Adipocyte (in vitro differentiated cells): ENCODE results near the gene MYL4.
"Not testable (repeated sequence)": the region's sequence is repeated elsewhere in the genome, so short reads cannot be mapped to it uniquely, and the experiment has no call there.

Experiments
- DNase-seq: peaks from one replicate; pipeline ENCODE4 v3.0.0-alpha.2; 2015; ENCODE audit warnings: low read depth
- H3K27me3 ChIP-seq: replicated peaks from 2 replicates; pipeline ENCODE4 v1.7.0; 2013; ENCODE audit warnings: mild to moderate bottlenecking, low read length, moderate library complexity; ENCODE audit not compliant: control insufficient read depth, insufficient read depth
- H3K36me3 ChIP-seq: 2 replicates; pipeline ENCODE4 v1.7.0; 2013; ENCODE audit warnings: low read length, mild to moderate bottlenecking, moderate library complexity; ENCODE audit not compliant: control insufficient read depth, insufficient read depth, severe bottlenecking
- H3K4me1 ChIP-seq: 2 replicates; pipeline ENCODE4 v1.7.0; 2013; ENCODE audit warnings: mild to moderate bottlenecking, low read length, moderate library complexity; ENCODE audit not compliant: control insufficient read depth, insufficient read depth
- H3K4me3 ChIP-seq: 2 replicates; pipeline ENCODE4 v1.7.0; 2013; ENCODE audit warnings: mild to moderate bottlenecking, low read length, moderate library complexity
- H3K9ac ChIP-seq: 2 replicates; pipeline ENCODE4 v1.7.0; 2013; ENCODE audit warnings: mild to moderate bottlenecking, low read length, moderate library complexity
- H3K9me3 ChIP-seq: 2 replicates; pipeline ENCODE4 v1.7.0; 2013; ENCODE audit warnings: mild to moderate bottlenecking, low read length, moderate library complexity; ENCODE audit not compliant: control insufficient read depth

Gene MYL4

GRCh38 chr17:47265983-47266541 is 56.9 kb downstream of the MYL4 start:
- Histone ChIP-seq H3K9me3 (no peaks in the 10 kb centered on the region), H3K4me3 (no peak overlapping the region), H3K27me3 (no peaks in the 10 kb centered on the region), H3K9ac (no peak overlapping the region), H3K4me1 (peaks cover 29% of the 10 kb centered on the region), H3K36me3 (no peaks in the 10 kb centered on the region)
- peak; percentile 15 for DNase-seq

GRCh38 chr17:47266782-47267181 is 57.6 kb downstream of the MYL4 start:
- Histone ChIP-seq H3K27me3 (no peaks in the 10 kb centered on the region), H3K36me3 (no peaks in the 10 kb centered on the region), H3K4me3 (no peak overlapping the region), H3K9me3 (no peaks in the 10 kb centered on the region), H3K4me1 (peaks cover 29% of the 10 kb centered on the region), H3K9ac (peak overlapping the region; percentile 37)
- DNase-seq: no peak

- Histone ChIP-seq H3K4me1 (peaks cover 29% of the 10 kb centered on the region), H3K4me3 (no peak overlapping the region), H3K27me3 (no peaks in the 10 kb centered on the region), H3K9ac (peak overlapping the region; percentile 37), H3K9me3 (no peaks in the 10 kb centered on the region), H3K36me3 (no peaks in the 10 kb centered on the region)
- peak; percentile 62 for DNase-seq
Observed at GRCh38 chr17:47267354-47267828, 58.2 kb downstream of the MYL4 start.

GRCh38 chr17:47268964-47269363 is 59.8 kb downstream of the MYL4 start:
- H3K4me3 ChIP-seq, H3K9me3 ChIP-seq, H3K9ac ChIP-seq, H3K27me3 ChIP-seq, DNase-seq, H3K36me3 ChIP-seq: not testable (repeated sequence)
- peaks cover 29% of the 10 kb centered on the region for H3K4me1 ChIP-seq

- H3K36me3 ChIP-seq, DNase-seq, H3K9ac ChIP-seq, H3K9me3 ChIP-seq, H3K4me3 ChIP-seq, H3K27me3 ChIP-seq: not testable (repeated sequence)
- H3K4me1 ChIP-seq: peaks cover 29% of the 10 kb centered on the region
Observed at GRCh38 chr17:47269561-47270280, 60.6 kb downstream of the MYL4 start.

- DNase-seq: no peak
- no peaks in the 10 kb centered on the region for H3K27me3 ChIP-seq
- H3K4me3 ChIP-seq: no peak overlapping the region
- no peak overlapping the region for H3K9ac ChIP-seq
- H3K4me1 ChIP-seq: peaks cover 36% of the 10 kb centered on the region
- H3K9me3 ChIP-seq: no peaks in the 10 kb centered on the region
- H3K36me3 ChIP-seq: no peaks in the 10 kb centered on the region
Observed at GRCh38 chr17:47270946-47271705, 62.0 kb downstream of the MYL4 start.

- Histone ChIP-seq H3K4me1 (peaks cover 37% of the 10 kb centered on the region), H3K27me3 (no peaks in the 10 kb centered on the region), H3K4me3 (no peak overlapping the region), H3K9me3 (no peaks in the 10 kb centered on the region), H3K9ac (no peak overlapping the region), H3K36me3 (no peaks in the 10 kb centered on the region)
- DNase-seq: no peak
Observed at GRCh38 chr17:47272491-47272890, 63.3 kb downstream of the MYL4 start.

GRCh38 chr17:47273245-47273644 is 64.1 kb downstream of the MYL4 start:
- Histone ChIP-seq H3K4me1 (peaks cover 34% of the 10 kb centered on the region), H3K27me3 (no peaks in the 10 kb centered on the region), H3K4me3 (no peak overlapping the region), H3K9me3 (no peaks in the 10 kb centered on the region), H3K9ac (no peak overlapping the region), H3K36me3 (no peaks in the 10 kb centered on the region)
- DNase-seq: no peak
